Neutrophil (primary cell): Measurements from ENCODE around the gene NDUFAF8.
A peak's percentile ranks its signal among the peaks of the same experiment; 100 is the strongest.

Source experiments
- H3K27ac ChIP-seq: fragments of 200-600 bp; sonication (generic); 2 replicates; pipeline ENCODE4 v1.5.1; 2016; ENCODE audit warnings: mild to moderate bottlenecking, moderate library complexity
- H3K27me3 ChIP-seq: fragments of 200-600 bp; sonication (generic); 2 replicates; pipeline ENCODE4 v1.6.0; 2016; ENCODE audit warnings: mild to moderate bottlenecking
- H3K36me3 ChIP-seq: fragments of 200-600 bp; sonication (generic); 2 replicates; pipeline ENCODE4 v1.5.1; 2017
- H3K4me1 ChIP-seq, 2 experiments: fragments of 200-600 bp in 1 of 2; sonication (generic) in 1 of 2; 1 replicate in 1 of 2; 2 replicates in 1 of 2; pipeline versions ENCODE4 v1.5.1 to v1.6.1; 2013 to 2016; ENCODE audit warnings: low read depth in 1 of 2, low read length in 1 of 2, mild to moderate bottlenecking in 1 of 2, moderate library complexity in 1 of 2; ENCODE audit not compliant: control insufficient read depth in 1 of 2, insufficient read depth in 1 of 2
- H3K4me3 ChIP-seq, 2 experiments: fragments of 200-600 bp in 1 of 2; sonication (generic) in 1 of 2; 1 replicate in 1 of 2; 2 replicates in 1 of 2; pipeline ENCODE4 v1.5.1; 2013 to 2016; ENCODE audit warnings: low read depth in 1 of 2, low read length in 1 of 2, mild to moderate bottlenecking in 1 of 2, moderate library complexity in 1 of 2
- H3K9me3 ChIP-seq: fragments of 200-600 bp; sonication (generic); 2 replicates; pipeline ENCODE4 v1.5.1; 2016
- TF ChIP-seq, protein P1 (sequence below): fragments of 200-600 bp; sonication (generic); IDR thresholded peaks from 2 replicates; pipeline ENCODE4 v1.5.1; 2016; ENCODE audit warnings: antibody characterized with exemption

Gene NDUFAF8, protein sequence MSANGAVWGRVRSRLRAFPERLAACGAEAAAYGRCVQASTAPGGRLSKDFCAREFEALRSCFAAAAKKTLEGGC

DNA sequence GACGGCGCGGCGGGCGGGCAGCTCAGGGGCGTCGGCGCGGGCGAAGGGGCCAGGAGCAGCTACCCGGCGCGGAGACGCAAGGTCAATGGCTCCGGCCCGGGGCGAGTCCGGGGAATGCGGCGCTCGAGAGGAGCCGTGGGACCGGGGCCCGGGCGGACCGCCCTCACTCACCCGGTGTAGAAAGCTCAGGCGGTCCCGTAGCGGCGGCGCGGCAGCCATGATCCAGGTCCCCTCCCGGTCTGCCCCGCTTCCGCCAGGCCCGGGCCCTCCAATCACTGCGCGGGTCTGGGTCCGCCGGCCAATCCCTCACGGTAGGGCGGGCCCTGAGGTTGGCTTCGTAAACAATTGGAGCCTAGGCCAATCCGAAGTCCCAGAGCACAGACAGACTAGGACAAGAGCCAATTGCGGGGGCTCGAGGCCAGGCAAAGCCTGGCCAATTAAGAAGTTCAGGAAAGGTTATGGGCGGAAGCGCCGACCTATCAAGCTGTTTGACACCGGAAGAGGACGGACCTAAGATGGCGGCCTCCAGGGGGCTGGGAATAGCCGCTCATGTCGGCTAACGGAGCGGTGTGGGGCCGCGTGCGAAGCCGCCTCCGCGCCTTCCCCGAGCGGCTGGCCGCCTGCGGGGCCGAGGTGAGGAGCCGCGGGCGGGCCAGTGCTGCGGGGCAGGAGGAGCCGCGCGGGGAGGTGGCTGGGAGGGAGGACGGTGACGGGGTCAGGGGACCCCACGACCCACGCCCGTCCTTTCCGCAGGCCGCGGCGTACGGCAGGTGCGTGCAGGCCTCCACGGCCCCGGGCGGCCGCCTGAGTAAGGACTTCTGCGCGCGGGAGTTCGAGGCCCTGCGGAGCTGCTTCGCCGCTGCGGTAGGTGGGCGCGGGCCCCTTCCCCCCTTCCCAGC is at the start of gene NDUFAF8, which contains the start of gene TEPSIN:
TSS of gene NDUFAF8 (plus strand) at position 504 of the 899 bp plus-strand sequence. CDS start at position 550, 46 bp downstream.
TSS of gene TEPSIN (minus strand) at position 241 of the 899 bp plus-strand sequence. CDS start at position 219, 22 bp downstream.
- H3K27me3 ChIP-seq: no peaks in the 10 kb centered on the region
- H3K36me3 ChIP-seq: peaks cover 30% of the 10 kb centered on the region
- TF ChIP-seq, protein P1, sequence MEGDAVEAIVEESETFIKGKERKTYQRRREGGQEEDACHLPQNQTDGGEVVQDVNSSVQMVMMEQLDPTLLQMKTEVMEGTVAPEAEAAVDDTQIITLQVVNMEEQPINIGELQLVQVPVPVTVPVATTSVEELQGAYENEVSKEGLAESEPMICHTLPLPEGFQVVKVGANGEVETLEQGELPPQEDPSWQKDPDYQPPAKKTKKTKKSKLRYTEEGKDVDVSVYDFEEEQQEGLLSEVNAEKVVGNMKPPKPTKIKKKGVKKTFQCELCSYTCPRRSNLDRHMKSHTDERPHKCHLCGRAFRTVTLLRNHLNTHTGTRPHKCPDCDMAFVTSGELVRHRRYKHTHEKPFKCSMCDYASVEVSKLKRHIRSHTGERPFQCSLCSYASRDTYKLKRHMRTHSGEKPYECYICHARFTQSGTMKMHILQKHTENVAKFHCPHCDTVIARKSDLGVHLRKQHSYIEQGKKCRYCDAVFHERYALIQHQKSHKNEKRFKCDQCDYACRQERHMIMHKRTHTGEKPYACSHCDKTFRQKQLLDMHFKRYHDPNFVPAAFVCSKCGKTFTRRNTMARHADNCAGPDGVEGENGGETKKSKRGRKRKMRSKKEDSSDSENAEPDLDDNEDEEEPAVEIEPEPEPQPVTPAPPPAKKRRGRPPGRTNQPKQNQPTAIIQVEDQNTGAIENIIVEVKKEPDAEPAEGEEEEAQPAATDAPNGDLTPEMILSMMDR: peak; percentile 23
- H3K27ac ChIP-seq: peak within 1 kb of the TSS; percentile 83
- peak within 1 kb of the TSS; percentile 94 to 99 for H3K4me3 ChIP-seq
- no peaks in the 10 kb centered on the region for H3K9me3 ChIP-seq
- H3K4me1 ChIP-seq: peaks cover 26 to 30% of the 10 kb centered on the region in 2 experiments

- peaks cover 4% of the 10 kb centered on the region for H3K36me3 ChIP-seq
- no peak overlapping the region for H3K27ac ChIP-seq
- peaks cover 3% of the 10 kb centered on the region for H3K27me3 ChIP-seq
- no peaks in the 10 kb centered on the region for H3K9me3 ChIP-seq
- H3K4me3 ChIP-seq: no peak overlapping the region
- TF ChIP-seq, protein P1: peak; percentile 40
- H3K4me1 ChIP-seq: peaks cover 10 to 11% of the 10 kb centered on the region in 2 experiments
These were observed 49.2 kb upstream of the NDUFAF8 start for GRCh38 chr17:81189670-81190530.

DNA sequence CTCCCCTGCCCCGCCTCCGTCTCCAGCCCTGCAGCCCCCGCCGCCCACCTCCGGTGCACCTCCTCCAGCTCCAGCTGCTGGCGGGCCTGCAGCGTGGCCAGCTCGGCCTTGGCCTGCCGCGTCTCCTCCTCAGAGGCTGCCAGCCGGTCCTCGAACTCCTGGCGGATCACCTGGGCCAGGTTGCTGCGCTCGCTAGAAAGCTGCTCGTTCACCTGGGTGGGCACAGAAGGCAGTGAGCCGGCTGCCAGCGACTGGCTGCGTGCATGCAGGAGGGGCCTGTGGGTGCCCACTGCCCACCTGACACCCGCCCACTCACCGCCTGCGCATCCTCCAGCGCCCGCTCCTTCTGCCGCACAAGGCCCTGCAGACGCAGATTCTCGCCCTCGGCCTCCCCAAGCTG is 48.5 kb upstream of the NDUFAF8 start:
- TF ChIP-seq, protein P1: no peak
- H3K9me3 ChIP-seq: no peaks in the 10 kb centered on the region
- peaks cover 4% of the 10 kb centered on the region for H3K36me3 ChIP-seq
- H3K27ac ChIP-seq: no peak overlapping the region
- H3K4me3 ChIP-seq: no peak overlapping the region
- no peaks in the 10 kb centered on the region for H3K27me3 ChIP-seq
- peaks cover 6% of the 10 kb centered on the region in 2 experiments for H3K4me1 ChIP-seq

GRCh38 chr17:81191116-81191515 is 48.0 kb upstream of the NDUFAF8 start:
- Histone ChIP-seq H3K27ac (no peak overlapping the region), H3K4me1 (peaks cover under 1% of the 10 kb centered on the region in 2 experiments), H3K36me3 (peaks cover 6% of the 10 kb centered on the region), H3K27me3 (no peaks in the 10 kb centered on the region), H3K4me3 (no peak overlapping the region), H3K9me3 (no peaks in the 10 kb centered on the region)
- TF ChIP-seq, protein P1: no peak

GRCh38 chr17:81191646-81192045 is 47.5 kb upstream of the NDUFAF8 start:
- Histone ChIP-seq H3K9me3 (no peaks in the 10 kb centered on the region), H3K36me3 (peaks cover 11% of the 10 kb centered on the region), H3K4me3 (no peak overlapping the region), H3K27me3 (no peaks in the 10 kb centered on the region), H3K4me1 (no peaks in the 10 kb centered on the region), H3K27ac (no peak overlapping the region)
- TF ChIP-seq, protein P1: no peak
